Bronchial epithelial cell (primary cell): Measurements from ENCODE around the gene CHRNA4. TPM values are rescaled to one million over a fixed set of nuclear protein-coding genes. Genes with fewer than 3 reads are reported as not detected.

ENCODE experiments used
- DNase-seq: peaks from one replicate; pipeline ENCODE4 v3.0.0-alpha.2; 2010; ENCODE audit warnings: low read depth
- FAIRE-seq: peaks from 2 replicates; lab custom pipeline; 2011; peaks lifted over from hg19 to GRCh38; lab: Jason Lieb, UNC
- H3K27me3 ChIP-seq: 2 replicates; pipeline ENCODE4 v1.5.1; 2011; ENCODE audit warnings: low read length; ENCODE audit not compliant: control insufficient read depth, insufficient read depth
- H3K36me3 ChIP-seq: 2 replicates; pipeline ENCODE4 v1.5.1; 2011; ENCODE audit warnings: low read length; ENCODE audit not compliant: control insufficient read depth, insufficient read depth
- H3K4me3 ChIP-seq: 2 replicates; pipeline ENCODE4 v1.5.1; 2011; ENCODE audit warnings: mild to moderate bottlenecking, low read depth, low read length, control low read depth
- CTCF ChIP-seq: IDR thresholded peaks from 2 replicates; pipeline ENCODE4 v1.5.1; 2011; ENCODE audit warnings: mild to moderate bottlenecking, moderate library complexity, low read length, control low read depth, inconsistent platforms; ENCODE audit not compliant: insufficient read depth, severe bottlenecking
- total RNA-seq: library from RNA; depleted of rRNA; stranded (reverse); fragments of >200 nt; gene quantifications from 2 replicates; pipeline ENCODE4 v1.2.1, GENCODE V29; 2014

The CHRNA4 gene
- total RNA-seq, 1 donor from 2014 or later: not detected

- no peak for TF ChIP-seq CTCF
- Histone ChIP-seq H3K27me3 (no peaks in the 10 kb centered on the region), H3K4me3 (no peak overlapping the region), H3K36me3 (no peaks in the 10 kb centered on the region)
- FAIRE-seq: no peak
- DNase-seq: no peak
Observed at GRCh38 chr20:63406617-63407245, 45.6 kb upstream of the CHRNA4 start.

GRCh38 chr20:63406011-63406410 lies 44.9 kb upstream of the CHRNA4 start:
- DNase-seq: no peak
- no peaks in the 10 kb centered on the region for H3K36me3 ChIP-seq
- no peak for FAIRE-seq
- H3K27me3 ChIP-seq: no peaks in the 10 kb centered on the region
- TF ChIP-seq CTCF: no peak
- no peak overlapping the region for H3K4me3 ChIP-seq

DNA sequence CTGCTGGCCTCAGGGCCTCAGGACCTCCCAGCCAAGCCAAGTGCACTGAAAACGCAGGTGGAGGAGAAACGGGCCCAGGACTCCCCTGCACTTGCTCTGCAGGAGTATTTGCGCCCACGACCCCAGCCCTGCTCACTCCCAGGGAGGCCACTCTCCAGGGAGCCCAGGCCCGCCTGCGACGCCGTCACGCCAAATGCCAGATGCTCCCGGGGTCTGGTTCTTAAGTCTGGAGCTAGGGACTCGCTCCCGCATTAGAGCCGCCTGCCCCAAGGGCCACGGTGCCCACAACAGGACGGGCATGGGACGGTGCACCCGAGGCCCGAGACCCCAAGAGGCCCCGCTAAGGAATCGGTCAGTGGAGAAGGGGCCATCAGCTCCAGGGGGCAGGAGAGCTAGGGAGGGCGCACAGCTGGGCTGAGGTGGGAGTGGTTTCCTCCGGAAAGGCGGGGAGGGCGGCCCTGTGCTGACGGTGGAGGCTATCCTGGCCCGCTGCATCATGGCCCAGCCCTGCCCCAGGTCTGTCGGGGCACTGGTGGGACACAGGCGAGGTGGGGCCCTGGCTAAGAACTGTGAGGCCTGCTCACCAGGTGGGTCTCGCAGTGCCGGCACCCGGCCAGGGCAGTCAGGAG lies 44.1 kb upstream of the CHRNA4 start:
- no peak for TF ChIP-seq CTCF
- no peaks in the 10 kb centered on the region for H3K36me3 ChIP-seq
- DNase-seq: no peak
- no peak for FAIRE-seq
- H3K27me3 ChIP-seq: no peaks in the 10 kb centered on the region
- H3K4me3 ChIP-seq: no peak overlapping the region

DNA sequence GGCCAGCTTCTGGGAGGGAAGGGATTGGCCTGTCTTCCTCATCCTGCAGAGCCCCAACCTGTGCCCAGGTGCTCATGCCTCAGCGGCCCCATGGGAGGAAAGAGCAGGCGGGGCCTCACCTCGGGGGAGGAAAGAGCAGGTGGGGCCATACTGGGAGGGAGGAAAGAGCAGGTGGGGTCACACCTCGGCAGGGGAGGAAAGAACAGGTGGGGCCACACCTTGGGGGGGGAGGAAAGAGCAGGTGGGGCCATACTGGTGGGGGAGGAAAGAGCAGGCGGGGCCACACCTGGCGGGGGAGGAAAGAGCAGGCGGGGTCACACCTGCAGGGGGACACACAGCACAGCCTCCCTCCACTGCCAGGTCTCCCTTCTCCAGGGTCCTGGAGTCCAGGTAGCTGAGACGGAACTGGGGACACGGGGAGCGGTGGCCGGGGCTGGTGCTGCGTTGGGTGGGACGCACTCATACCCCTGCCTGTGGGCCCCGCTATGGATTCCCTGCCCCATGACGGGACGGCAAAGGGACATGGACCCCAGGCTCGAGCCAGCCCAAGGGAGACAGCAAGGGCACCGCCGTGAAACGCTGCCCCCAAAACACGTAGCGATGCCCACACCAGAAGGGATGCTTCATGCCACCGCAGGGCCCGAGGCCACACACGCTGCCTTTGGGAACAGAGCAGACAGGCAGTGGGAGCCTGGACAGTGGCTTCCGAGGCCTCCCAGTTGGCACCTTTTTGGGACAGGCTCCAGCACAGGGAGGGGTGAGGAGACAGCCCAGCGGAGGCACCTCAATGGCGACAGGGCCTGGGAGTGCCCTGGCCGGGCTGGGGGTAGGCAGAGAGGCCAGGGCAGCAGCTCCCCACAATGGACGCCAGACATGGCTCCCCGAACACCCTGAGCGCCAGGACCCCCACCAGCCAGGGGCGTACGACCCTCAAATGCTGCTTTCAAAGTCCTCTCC lies 43.3 kb upstream of the CHRNA4 start:
- Histone ChIP-seq H3K4me3 (no peak overlapping the region), H3K27me3 (no peaks in the 10 kb centered on the region), H3K36me3 (no peaks in the 10 kb centered on the region)
- no peak for TF ChIP-seq CTCF
- DNase-seq: no peak
- FAIRE-seq: no peak

DNA sequence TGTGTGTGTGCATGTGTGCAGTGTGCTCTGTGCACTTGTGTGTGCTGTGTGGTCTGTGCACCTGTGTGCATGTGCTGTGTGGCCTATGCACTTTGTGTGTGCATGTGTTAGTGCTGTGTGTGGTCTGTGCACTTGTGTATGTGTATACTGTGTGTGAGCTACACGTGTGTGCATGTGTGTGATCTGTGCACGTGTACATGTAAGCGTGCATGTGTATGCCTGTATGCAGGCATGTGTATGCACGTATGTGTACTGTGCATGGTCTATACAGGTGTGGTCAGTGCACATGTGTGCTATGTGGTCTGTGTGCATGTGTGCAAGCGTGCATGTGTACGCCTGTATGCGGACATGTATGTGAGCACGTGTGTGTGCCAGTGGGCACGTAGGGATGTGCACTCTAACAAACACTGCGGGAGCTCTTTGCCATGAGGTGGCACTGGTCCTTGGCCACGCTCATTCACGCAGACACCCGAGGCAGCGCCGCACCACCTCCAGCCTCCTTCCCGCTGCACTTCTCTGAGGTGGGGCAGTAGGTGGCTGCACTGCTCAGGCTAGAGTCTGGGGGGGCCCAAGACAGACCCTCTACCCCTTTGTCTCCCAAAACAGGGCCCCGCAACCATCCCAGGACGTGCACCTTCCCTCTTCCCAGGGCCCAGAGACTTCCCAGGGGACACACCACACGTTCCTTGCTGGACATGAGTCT lies 42.4 kb upstream of the CHRNA4 start:
- no peak for TF ChIP-seq CTCF
- DNase-seq (no peak), FAIRE-seq (peak; percentile 95)
- H3K27me3 ChIP-seq: no peaks in the 10 kb centered on the region
- no peaks in the 10 kb centered on the region for H3K36me3 ChIP-seq
- H3K4me3 ChIP-seq: no peak overlapping the region
